Fibroblast of upper back skin (primary cell): Measurements from ENCODE around the gene NNT.
"Not testable (repeated sequence)": the region's sequence is repeated elsewhere in the genome, so short reads cannot be mapped to it uniquely, and the experiment has no call there.

ENCODE experiments used
- DNase-seq: peaks from one replicate; pipeline ENCODE4 v3.0.0-alpha.2; 2013

The NNT gene

DNA sequence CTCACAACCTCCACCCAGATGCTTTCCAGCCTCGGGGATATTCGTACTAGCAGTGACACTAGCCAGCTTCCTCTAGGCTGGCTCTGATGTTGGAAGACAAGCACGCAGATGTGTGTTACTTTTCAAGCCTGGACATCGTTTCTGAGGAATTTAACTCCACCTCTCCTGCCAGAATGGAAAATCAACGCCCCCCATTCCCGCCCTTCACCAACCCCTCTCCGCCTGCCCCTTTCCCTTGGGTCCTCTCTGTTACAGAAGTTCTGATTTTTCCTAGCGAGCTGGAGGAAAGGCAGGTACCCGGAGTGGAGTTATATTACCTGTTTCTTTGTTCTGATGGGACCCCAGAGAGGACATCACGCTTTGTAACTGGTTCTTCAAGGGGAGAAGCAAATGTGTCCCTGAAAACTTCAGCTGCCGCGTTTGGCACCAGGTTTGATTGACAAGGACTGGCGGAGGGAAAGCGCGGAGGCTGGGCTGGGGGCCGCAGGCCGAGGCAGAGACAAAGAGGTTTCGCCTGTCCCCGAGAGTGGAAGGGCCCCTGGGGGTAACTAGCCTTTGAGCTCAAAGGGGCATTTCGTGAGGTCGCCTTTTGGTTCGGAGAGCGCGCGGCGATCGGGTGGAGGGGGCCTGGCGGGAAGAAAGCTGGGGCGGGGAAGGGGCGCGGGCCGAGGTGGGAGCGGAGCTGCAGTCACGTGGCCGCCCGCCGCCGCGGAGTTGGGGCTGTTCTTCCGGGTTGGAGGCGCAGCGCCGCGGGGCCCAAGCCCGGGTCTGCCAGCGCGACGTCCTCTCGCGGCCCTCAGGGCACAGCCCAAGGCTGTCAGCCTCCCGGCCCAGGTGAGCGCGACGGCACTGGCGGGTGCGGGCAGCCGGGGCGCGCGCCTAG is at the start of gene NNT:
NNT (plus strand) TSS at position 720 of the 883 bp plus-strand sequence. CDS start 6,016 bp downstream, outside the sequence.
- DNase-seq, result peak; percentile 48

DNA sequence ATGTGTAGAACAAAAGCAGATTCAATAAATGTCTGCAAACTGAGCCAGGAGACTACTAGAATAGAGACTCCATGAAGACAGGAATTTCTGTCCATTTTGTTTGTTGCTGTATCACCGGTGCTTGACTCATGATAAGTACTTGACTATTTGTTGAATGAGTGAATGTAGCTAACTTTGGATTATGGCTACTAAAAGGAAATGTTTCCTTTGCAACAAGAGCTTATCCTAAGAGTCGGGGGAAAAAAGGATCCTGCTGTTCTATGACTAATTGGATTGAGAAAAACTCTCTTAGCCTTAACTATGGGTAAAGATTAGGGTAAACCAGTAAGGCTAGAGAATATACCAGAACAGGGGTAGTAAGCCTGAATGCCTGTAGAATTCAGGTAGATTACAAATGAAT is 49.6 kb upstream of the NNT start:
- no peak for DNase-seq

GRCh38 chr5:43554497-43554896 is 48.5 kb upstream of the NNT start:
- DNase-seq, result no peak

DNA sequence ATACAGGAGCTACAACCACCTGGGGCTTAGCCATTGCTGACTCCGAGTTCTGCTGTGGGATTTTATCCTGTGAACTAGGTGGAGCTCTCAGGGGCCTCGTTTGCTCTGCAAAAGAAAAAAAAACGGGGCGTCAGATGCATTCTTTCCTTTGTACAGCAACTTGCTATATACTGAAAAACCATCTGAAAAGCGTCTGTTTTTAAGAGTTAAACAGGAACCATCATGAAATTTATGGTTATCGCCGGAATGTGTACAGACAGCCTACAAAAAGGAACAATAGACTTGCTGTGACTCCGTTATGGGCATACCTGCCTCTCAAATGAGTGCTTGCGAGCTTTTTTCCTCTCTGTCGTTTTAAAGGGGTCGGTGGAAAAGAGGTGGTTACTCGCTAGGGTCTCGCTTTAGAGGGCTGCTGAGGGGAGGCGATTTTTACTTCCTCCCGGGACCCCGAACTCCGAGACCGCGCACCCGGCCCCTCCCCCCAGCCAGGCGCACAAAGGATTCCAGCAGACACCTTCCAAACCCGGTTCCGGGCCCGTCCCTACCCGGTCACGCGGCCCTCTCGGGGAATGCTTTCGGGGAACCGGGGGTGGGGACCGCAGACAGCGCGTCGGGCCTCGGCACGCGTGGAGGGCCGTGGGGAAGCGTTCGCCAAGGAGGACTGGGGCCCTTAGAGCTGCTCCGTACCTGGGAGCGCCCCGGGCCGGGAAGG is 46.9 kb upstream of the NNT start:
- peak; percentile 25 for DNase-seq

DNA sequence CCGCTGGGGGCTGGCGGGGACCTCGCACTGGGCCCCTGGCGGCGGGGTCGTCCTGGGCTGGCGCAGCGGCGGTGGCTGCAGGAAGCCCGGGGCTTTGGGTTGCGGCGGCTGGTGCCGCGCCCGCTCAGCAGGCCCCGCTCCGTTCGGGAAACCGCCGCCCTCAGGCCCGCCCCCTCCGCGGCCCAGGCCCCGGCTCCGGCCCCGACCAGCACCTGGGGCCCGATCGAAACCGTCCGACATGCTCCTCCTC is 46.4 kb upstream of the NNT start:
- DNase-seq, result not testable (repeated sequence)

DNA sequence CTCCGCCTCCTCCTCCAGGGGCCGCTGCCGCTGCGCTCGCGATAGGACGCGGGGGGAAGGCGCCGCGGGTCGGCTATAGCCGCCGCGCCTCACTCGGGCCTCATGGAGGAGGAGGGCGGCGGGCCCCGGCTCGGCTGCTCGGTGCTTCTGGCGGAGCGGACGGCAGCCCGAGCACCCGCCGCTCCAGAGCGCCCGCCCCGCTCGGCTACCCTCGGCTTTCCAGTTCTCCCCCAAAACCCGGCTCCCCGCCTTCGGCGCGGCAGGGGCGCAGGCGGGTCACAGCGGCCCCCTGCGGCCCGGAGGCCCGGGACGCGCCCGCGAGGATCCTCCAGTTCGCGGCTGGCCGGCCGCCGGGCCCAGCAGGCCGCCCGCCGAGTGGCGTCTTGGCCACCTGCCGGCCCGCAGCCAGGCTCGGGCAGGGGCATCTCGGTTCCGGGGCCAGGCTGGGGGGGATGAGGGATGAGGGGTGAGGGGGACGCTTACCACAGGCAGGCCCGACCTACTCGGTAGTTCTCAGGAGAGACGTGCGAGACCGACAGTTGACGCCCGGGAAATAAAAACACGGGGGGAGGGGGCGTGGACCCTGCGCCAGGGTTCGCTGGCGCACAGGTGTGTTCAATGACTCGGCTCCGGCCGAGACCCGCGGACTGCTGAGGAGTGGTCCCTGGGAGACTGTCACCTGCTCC is 46.0 kb upstream of the NNT start, which contains the start of gene PAIP1:
PAIP1 (minus strand) TSS at position 221 of the 686 bp plus-strand sequence. CDS start 231 bp downstream, outside the sequence.
- DNase-seq, result peak; percentile 86

GRCh38 chr5:43560128-43560527 is 42.9 kb upstream of the NNT start:
- DNase-seq, result peak; percentile 75

GRCh38 chr5:43561356-43561755 is 41.6 kb upstream of the NNT start:
- DNase-seq, result peak; percentile 82

DNA sequence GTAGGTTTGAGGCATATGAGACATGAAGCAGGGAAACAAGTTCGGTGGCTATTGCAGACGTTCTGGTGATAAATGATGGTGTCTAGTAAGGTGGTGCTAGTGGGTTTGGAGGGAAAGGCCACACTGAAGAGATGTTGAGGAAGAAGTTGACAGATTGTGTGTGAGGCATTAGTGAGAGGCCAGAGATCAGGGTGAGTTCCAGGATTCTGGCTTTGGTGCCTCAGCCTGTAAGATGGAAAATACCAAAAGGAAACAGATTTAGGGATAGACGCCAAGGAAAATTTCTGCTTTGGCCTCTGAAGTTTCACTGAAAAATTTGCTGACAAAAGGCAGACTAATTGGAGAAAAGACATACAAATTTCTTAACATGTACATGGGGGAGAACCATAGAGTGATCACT is 39.7 kb upstream of the NNT start:
- DNase-seq, result peak; percentile 39

- no peak for DNase-seq
Observed at GRCh38 chr5:43564289-43564850, 38.6 kb upstream of the NNT start.

GRCh38 chr5:43565043-43565442 is 37.9 kb upstream of the NNT start:
- DNase-seq, result no peak

DNA sequence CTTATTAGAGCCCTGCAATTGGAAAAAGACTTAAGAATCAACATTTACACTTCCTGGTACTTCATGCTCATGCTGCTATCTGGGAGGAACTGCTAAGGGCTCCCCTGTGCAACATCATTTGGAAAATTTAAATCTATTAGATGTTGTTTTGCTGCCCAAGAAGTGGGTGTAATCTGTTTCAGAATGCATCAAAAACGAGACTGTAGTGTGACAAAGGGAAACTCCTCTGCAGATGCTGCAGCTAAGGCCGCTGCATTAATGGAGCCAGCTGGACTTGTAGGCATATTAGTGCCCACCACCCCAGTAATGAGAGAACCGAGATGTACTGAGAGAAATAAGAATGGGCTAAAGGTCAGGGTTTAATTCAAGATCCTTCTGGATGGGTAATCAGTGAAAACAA is 35.0 kb upstream of the NNT start:
- DNase-seq, result no peak

DNA sequence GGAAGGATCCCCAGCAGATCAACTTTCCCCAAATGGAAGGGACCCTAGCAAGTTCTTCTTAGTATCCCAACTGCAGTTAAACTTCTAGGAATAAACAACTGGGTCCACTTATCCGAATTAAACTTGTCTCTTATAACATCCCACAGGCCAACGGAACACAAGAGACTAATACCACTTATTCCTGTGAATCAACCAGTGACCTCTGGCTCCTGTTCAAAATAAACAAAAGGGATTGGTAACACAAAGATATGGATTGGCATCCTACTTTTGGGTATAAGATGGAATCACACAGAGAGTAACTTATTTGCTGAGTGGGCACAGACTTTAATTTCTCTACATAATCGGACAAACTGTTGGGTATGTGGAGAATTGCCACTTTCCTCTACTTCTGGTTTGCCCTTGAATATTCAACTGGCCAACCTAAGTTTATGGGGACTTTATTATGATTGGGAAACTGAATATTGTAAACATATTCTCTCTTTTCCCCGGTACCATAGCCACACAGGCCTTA is 33.7 kb upstream of the NNT start:
- DNase-seq, result no peak

DNA sequence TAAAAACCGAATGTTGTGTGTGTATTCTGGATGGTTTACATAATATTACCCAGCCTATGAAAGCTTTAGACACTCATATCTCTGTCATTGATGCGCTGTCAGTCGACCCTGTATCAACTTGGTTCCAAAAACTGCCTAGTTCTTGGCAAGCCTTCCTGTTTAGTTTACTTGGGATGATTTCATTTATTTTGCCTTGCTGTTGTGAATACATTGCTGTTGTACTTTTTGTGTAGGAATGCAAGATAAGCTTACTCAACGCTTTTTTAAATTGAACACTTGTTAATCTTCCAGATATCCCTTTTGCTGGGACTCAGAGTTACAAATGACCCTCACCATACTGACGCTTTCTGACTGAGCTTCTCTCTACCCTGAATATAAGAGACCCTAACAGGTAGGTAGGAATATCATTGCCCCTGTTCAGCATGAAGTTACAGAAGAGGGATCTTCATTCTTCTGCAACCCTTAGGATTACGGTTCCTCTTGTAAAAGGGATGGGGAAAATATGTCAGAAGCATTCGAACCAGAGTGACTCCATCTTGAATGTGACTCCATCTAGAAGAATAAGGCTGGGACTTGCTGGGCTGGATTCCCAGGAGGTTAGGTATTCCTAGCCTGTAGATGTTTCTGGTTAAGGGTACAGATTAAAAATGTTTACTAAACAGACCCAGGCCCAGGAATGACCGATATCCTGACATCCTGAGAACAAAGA is 32.4 kb upstream of the NNT start:
- no peak for DNase-seq

DNA sequence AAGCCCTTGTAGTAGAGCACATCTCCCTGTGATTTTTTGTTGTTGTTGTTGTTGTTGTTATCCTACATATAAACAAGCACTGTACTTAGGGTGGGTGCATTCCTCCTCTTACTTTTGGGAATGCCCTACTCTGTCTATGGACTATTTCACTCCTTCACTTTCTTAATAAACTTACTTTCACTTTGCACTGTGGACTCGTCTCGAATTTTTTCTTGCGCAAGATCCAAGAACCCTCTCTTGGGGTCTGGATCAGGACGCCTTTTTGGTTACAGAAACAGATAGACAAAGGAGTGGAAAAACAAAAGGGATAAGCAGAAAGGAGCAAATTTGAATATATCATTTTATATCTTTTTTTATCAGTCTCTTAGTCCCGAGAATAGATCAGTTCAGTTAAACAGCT is 31.7 kb upstream of the NNT start:
- no peak for DNase-seq

DNA sequence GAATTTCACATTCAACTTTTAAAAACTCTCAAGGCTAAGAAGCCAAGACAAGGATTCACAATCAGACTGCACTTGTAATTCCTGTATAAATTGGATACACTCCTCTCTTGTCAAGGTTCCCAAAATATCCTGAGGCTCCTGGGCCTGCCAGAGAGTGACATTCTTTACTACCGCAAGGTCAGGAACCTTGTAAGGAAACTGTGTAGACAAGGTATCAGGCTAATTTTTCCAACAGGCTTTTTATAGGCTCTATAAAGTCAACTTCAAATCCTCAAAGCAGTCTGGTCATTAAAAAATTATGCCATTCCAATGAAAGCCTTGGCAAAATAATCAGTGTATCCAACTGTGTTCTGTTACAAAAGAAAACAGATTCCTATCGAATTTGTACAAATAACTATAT is 30.6 kb upstream of the NNT start:
- DNase-seq, result peak; percentile 32

GRCh38 chr5:43573058-43573457 is 29.9 kb upstream of the NNT start:
- peak; percentile 79 for DNase-seq

DNA sequence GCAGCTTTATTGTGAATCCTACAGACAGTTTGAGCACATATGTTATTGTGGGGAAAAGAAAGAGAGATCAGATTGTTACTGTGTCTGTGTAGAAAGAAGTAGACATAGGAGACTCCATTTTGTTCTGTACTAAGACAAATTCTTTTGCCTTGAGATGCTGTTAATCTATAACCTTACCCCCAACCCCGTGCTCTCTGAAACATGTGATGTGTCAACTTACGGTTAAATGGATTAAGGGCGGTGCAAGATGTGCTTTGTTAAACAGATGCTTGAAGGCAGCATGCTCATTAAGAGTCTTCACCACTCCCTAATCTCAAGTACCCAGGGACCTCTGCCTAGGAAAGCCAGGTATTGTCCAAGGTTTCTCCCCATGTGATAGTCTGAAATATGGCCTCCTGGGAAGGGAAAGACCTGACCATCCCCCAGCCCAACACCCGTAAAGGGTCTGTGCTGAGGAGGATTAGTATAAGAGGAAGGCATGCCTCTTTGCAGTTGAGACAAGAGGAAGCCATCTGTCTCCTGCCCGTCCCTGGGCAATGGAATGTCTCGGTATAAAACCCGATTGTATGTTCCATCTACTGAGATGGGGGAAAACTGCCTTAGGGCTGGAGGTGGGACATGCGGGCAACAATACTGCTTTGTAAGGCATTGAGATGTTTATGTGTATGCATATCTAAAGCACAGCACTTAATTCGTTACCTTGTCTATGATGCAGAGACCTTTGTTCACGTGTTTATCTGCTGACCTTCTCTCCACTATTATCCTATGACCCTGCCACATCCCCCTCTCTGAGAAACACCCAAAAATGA is 22.4 kb upstream of the NNT start:
- DNase-seq, result not testable (repeated sequence)

DNA sequence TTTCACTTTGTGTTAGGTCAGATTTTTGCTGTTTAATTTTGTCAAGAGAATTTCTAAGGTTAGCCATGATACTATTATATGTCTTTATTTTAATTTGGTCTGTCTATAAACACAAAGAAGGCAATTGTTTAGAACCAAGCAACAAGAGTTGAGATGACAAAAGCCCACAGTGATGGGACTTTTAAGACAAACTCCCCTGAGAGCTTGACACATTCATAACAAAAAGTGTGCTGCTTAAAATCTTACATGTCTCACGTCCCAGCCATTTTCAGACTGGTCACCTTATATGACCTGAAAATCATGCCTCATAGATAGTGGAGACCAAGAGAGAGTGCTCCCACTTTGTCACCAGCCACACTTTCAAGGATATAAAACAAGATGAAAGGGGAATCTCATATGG is 21.6 kb upstream of the NNT start:
- DNase-seq, result no peak

- no peak for DNase-seq
Observed at GRCh38 chr5:43582082-43583005, 20.6 kb upstream of the NNT start.

- no peak for DNase-seq
Observed at GRCh38 chr5:43583724-43584123, 19.3 kb upstream of the NNT start.
